ENCODE results near the gene RILP. TPM values are rescaled to one million over a fixed set of nuclear protein-coding genes. Genes with fewer than 3 reads are reported as not detected.

The RILP gene
- total and polyA plus RNA-seq, 2 experiments from 2014 or later = 31.7 to 79.4 TPM

DNA sequence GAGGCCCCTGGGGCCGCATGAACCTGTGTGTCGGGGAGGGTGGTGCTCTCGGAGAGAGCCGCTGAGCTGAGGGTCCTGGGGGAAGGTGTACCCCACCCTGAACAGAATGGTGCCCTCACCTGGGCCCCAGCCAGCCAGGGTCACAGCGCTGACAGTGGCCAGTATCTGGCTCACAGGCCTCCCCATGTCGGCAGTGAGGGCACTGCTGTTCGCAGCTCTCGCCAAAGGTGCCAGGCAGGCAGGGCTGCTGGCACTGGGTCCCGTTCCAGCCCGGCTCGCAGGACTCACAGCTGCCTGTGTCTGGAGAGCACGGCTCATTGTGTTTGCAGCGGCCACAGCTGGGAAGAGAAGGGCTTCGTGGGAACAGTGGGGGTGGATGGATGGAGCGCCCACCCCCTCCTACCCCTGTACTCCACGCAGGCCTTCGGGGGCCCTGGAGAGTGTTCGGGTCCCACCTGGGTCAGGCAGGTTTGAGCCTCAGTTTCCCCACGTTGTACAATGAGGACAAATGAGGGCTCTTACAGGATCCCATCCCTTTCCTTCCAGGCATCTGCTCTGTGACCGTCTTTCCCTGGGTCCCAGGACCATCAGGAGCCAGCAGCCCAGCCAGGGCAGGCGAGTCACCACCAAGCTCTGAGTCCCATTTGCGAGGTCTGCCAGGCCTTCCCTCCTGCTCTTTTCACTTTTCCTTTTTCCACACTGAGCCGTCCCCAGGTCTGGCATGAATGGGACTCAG is 9.2 kb downstream of the RILP start:
- no peak overlapping the region for H3K27ac ChIP-seq
- no peak overlapping the region for H3K4me3 ChIP-seq

GRCh38 chr17:1639549-1640180 is 10.0 kb downstream of the RILP start:
- Histone ChIP-seq H3K36me3 (no peaks in the 10 kb centered on the region), H3K27ac (no peak overlapping the region), H3K4me3 (no peak overlapping the region), H3K27me3 (peaks cover 8% of the 10 kb centered on the region), H3K9me3 (ENCODE audit: low read depth) (no peaks in the 10 kb centered on the region), H3K4me1 (ENCODE audit: low read depth) (no peaks in the 10 kb centered on the region)
- no peak for DNase-seq (ENCODE audit: low read depth in 1 of 2, low spot score in 1 of 2)
- TF ChIP-seq CTCF (IDR thresholded peaks at IDR 0.05; ENCODE audit: low read depth, low read length) = no peak

More for the DNA sequence above, 9.2 kb downstream of the RILP start:
- H3K27me3 ChIP-seq = peaks cover 8% of the 10 kb centered on the region
- no peak for DNase-seq (ENCODE audit: low read depth in 1 of 2, low spot score in 1 of 2)
- H3K4me1 ChIP-seq (ENCODE audit: low read depth) = no peaks in the 10 kb centered on the region
- TF ChIP-seq CTCF (IDR thresholded peaks at IDR 0.05; ENCODE audit: low read depth, low read length) = no peak
- no peaks in the 10 kb centered on the region for H3K36me3 ChIP-seq
- no peaks in the 10 kb centered on the region for H3K9me3 ChIP-seq (ENCODE audit: low read depth)

GRCh38 chr17:1638624-1639300 is 10.9 kb downstream of the RILP start:
- no peaks in the 10 kb centered on the region for H3K9me3 ChIP-seq (ENCODE audit: low read depth)
- no peaks in the 10 kb centered on the region for H3K36me3 ChIP-seq
- no peak overlapping the region for H3K27ac ChIP-seq
- DNase-seq (ENCODE audit: low read depth in 1 of 2, low spot score in 1 of 2) = no peak
- peaks cover 6% of the 10 kb centered on the region for H3K27me3 ChIP-seq
- no peak for TF ChIP-seq CTCF (IDR thresholded peaks at IDR 0.05; ENCODE audit: low read depth, low read length)
- no peaks in the 10 kb centered on the region for H3K4me1 ChIP-seq (ENCODE audit: low read depth)
- no peak overlapping the region for H3K4me3 ChIP-seq

- Histone ChIP-seq H3K4me1 (ENCODE audit: low read depth) (no peaks in the 10 kb centered on the region), H3K27ac (no peak overlapping the region)
Observed at GRCh38 chr17:1638171-1638590, 11.5 kb downstream of the RILP start.

More at GRCh38 chr17:1638171-1638590, 11.5 kb downstream of the RILP start:
- Histone ChIP-seq H3K9me3 (ENCODE audit: low read depth) (no peaks in the 10 kb centered on the region), H3K4me3 (no peak overlapping the region), H3K27me3 (no peaks in the 10 kb centered on the region), H3K36me3 (no peaks in the 10 kb centered on the region)
- no peak for DNase-seq (ENCODE audit: low read depth in 1 of 2, low spot score in 1 of 2)
- no peak for TF ChIP-seq CTCF (IDR thresholded peaks at IDR 0.05; ENCODE audit: low read depth, low read length)

All from cardiac muscle cell (in vitro differentiated cells and primary cell).